ENCODE data around the gene CNPY1.

CNPY1 gene

DNA sequence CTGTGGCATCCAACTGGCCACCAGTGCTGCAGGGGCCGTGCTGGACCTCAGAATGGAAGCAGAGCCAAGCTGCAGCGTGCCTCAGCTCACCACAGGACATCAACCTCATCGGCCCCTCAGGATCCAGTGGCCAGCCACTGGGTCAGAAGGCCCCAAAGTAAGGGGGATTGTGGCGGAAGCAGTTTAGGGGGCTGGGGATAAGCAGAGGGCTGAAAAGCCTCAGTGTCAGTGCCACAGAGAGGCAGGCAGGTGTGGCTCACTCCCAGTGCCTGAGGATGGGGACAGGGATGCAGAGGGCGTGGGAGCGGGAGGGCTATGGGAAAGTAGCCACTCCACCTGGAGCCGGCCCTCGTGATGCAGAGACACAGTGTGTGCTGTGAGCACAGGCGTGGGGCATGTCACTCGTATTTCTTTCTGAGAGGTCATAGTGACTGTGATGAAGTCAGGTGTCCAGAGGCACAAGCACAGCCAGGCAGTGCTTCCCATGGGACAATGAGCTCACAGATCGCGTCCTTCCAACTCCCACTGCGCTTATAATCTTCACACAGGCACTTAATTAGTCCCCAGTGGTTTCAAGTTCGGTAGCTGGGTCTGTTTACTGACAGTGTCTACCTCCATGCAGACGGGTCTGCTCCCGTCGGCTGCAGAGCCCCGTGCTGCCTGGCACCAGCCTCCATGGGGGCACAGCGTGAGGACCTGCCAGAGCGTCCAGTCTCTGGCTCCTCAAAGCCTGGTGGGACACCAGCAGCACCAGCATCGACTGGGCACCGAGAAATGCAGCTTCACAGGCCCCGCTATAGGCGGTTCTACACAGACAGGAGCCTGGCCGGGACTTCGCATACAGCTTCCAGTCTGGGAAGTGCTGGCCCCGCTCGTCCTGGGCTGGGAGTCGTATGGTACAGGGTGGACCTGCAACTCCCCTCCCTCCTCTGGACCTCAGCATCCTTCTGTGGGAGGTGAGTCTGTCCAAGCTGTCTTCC, 42.9 kb upstream of the CNPY1 start:
- H3K4me3 ChIP-seq (ENCODE audit: low read depth, low read length): no peak overlapping the region
- TF ChIP-seq CTCF (IDR thresholded peaks at IDR 0.05; ENCODE audit: low read depth, low read length): no peak

GRCh38 chr7:155588468-155588998, 42.2 kb upstream of the CNPY1 start:
- H3K4me3 ChIP-seq (ENCODE audit: low read depth, low read length): no peak overlapping the region
- no peak for TF ChIP-seq CTCF (IDR thresholded peaks at IDR 0.05; ENCODE audit: low read depth, low read length)

DNA sequence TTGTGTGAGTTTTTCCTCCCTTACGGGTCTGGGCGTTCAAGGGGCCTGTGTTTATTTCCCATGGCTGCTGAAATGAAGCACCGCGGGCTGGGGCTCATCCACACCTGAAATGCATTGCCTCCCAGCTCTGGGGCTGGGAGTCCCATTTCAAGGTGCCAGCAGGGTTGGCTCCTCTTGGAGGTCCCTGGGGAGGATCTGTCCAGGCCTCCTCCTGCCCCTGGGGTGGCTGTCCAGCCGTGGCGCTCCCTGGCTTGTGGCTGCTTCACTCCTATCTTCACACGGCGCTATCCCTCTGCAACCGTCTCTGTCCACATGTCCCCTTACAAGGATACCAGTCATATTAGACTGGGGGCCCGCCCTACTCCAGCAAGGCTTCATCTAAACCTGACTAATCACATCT, 41.1 kb upstream of the CNPY1 start:
- H3K4me3 ChIP-seq (ENCODE audit: low read depth, low read length): no peak overlapping the region
- TF ChIP-seq CTCF (IDR thresholded peaks at IDR 0.05; ENCODE audit: low read depth, low read length): no peak

GRCh38 chr7:155586843-155587440, 40.6 kb upstream of the CNPY1 start:
- no peak overlapping the region for H3K4me3 ChIP-seq (ENCODE audit: low read depth, low read length)
- no peak for TF ChIP-seq CTCF (IDR thresholded peaks at IDR 0.05; ENCODE audit: low read depth, low read length)

DNA sequence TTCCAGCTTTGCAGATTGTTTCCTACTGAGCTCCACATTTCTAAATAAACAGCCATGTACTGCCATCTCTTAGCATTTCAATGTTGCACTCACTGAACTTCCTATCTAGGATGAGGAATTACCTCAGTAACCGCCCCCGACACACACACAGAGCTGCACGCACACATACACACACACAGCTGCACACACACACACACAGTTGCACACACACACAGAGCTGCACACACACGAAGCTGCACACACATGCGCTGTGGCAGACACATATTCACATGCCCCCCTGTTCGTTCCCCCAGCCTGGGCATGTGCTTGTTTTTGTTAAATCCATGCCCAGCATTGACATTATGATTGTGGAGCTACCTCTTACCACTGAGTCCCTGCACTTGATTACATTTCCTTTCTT, 39.6 kb upstream of the CNPY1 start:
- TF ChIP-seq CTCF (IDR thresholded peaks at IDR 0.05; ENCODE audit: low read depth, low read length): no peak

GRCh38 chr7:155585532-155585895, 39.2 kb upstream of the CNPY1 start:
- TF ChIP-seq CTCF (IDR thresholded peaks at IDR 0.05; ENCODE audit: low read depth, low read length): no peak
- H3K4me3 ChIP-seq (ENCODE audit: low read depth, low read length): no peak overlapping the region

More for the DNA sequence above, 39.6 kb upstream of the CNPY1 start:
- no peak overlapping the region for H3K4me3 ChIP-seq (ENCODE audit: low read depth, low read length)
